Astrocyte (in vitro differentiated cells and primary cell): ENCODE results near the gene HSD17B2. TPM values are rescaled to one million over a fixed set of nuclear protein-coding genes. Genes with fewer than 3 reads are reported as not detected.

Source experiments
- DNase-seq: peaks from one replicate; pipeline ENCODE4 v3.0.0-alpha.2; 2010; ENCODE audit warnings: low read depth
- FAIRE-seq: peaks from 2 replicates; lab custom pipeline; 2011; peaks lifted over from hg19 to GRCh38; lab: Jason Lieb, UNC
- H2AFZ ChIP-seq: 2 replicates; pipeline ENCODE4 v1.6.0; 2012; ENCODE audit warnings: low read depth, low read length, inconsistent platforms
- H3K27ac ChIP-seq: 2 replicates; pipeline ENCODE4 v1.5.1; 2011; ENCODE audit warnings: low read depth, low read length, inconsistent platforms
- H3K27me3 ChIP-seq: 2 replicates; pipeline ENCODE4 v1.6.0; 2011; ENCODE audit warnings: low read length, inconsistent platforms; ENCODE audit not compliant: insufficient read depth
- H3K36me3 ChIP-seq: 2 replicates; pipeline ENCODE4 v1.5.1; 2011; ENCODE audit warnings: low read length, inconsistent platforms; ENCODE audit not compliant: insufficient read depth
- H3K4me1 ChIP-seq: 2 replicates; pipeline ENCODE4 v1.5.1; 2011; ENCODE audit warnings: low read length, inconsistent platforms; ENCODE audit not compliant: insufficient read depth
- H3K4me2 ChIP-seq: 2 replicates; pipeline ENCODE4 v1.6.0; 2012; ENCODE audit warnings: low read length, inconsistent platforms
- H3K4me3 ChIP-seq: 2 replicates; pipeline ENCODE4 v1.5.1; 2011; ENCODE audit warnings: low read depth, mild to moderate bottlenecking, low read length, inconsistent platforms; ENCODE audit not compliant: insufficient read depth
- H3K79me2 ChIP-seq: 2 replicates; pipeline ENCODE4 v1.6.0; 2012; ENCODE audit warnings: mild to moderate bottlenecking, low read length, inconsistent platforms; ENCODE audit not compliant: insufficient read depth
- H3K9ac ChIP-seq: 2 replicates; pipeline ENCODE4 v1.6.0; 2012; ENCODE audit warnings: mild to moderate bottlenecking, low read length, inconsistent platforms
- H3K9me3 ChIP-seq: 2 replicates; pipeline ENCODE4 v1.5.1; 2012; ENCODE audit warnings: low read depth, mild to moderate bottlenecking, low read length, inconsistent platforms; ENCODE audit not compliant: insufficient read depth
- H4K20me1 ChIP-seq: 2 replicates; pipeline ENCODE4 v1.6.0; 2012; ENCODE audit warnings: low read length, inconsistent platforms; ENCODE audit not compliant: insufficient read depth
- H3K27ac Mint-ChIP-seq: one replicate; pipeline ENCODE4 v1.8.0; 2021; ENCODE audit warnings: mild to moderate bottlenecking, mixed read lengths; ENCODE audit not compliant: unreplicated experiment
- H3K27me3 Mint-ChIP-seq: one replicate; pipeline ENCODE4 v1.8.0; 2021; ENCODE audit warnings: low read depth, mixed read lengths; ENCODE audit not compliant: unreplicated experiment
- H3K36me3 Mint-ChIP-seq: one replicate; pipeline ENCODE4 v1.8.0; 2021; ENCODE audit warnings: low read depth, mixed read lengths; ENCODE audit not compliant: unreplicated experiment
- H3K4me1 Mint-ChIP-seq: one replicate; pipeline ENCODE4 v1.8.0; 2021; ENCODE audit warnings: low read depth, mixed read lengths; ENCODE audit not compliant: unreplicated experiment
- H3K4me3 Mint-ChIP-seq: one replicate; pipeline ENCODE4 v1.8.0; 2021; ENCODE audit warnings: mild to moderate bottlenecking, moderate library complexity, mixed read lengths; ENCODE audit not compliant: unreplicated experiment
- H3K9me3 Mint-ChIP-seq: one replicate; pipeline ENCODE4 v1.8.0; 2021; ENCODE audit warnings: mild to moderate bottlenecking, mixed read lengths; ENCODE audit not compliant: unreplicated experiment
- EZH2 ChIP-seq: IDR thresholded peaks from 2 replicates; pipeline ENCODE4 v1.6.1; 2012; ENCODE audit warnings: mild to moderate bottlenecking, low read length, inconsistent platforms; ENCODE audit not compliant: insufficient read depth
- total RNA-seq: library from RNA; stranded (reverse); gene quantifications from 2 replicates; pipeline ENCODE4 v1.2.1, GENCODE V29; 2021
- TF ChIP-seq, protein P1 (sequence below): IDR thresholded peaks from 2 replicates; pipeline ENCODE4 v1.5.1; 2011; ENCODE audit warnings: low read depth, mild to moderate bottlenecking, inconsistent platforms, low read length, moderate library complexity; ENCODE audit not compliant: insufficient read depth

The HSD17B2 gene
- total RNA-seq, 1 donor from 2014 or later: 0.20 TPM

DNA sequence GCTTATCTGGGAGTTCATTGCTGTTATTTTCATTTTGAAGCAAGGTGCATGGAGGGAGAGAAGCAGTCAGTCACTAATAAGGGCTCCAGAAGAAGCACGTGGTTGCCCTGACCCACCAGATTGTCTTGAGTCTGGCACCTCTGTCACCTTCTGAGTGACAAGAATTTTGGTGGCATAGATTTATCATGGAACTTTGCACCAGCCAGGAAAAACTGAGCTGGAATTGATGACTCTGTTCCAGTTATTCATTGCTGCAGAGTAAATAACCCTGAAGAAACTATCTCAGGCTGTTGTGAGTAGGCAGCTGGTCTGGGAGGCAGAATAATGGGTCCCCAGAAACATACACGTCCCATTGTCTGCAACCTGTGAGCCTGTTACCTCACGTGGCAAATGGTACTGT is 44.8 kb downstream of the HSD17B2 start:
- Mint-ChIP-seq H3K36me3 (no peaks in the 10 kb centered on the region), H3K9me3 (peaks cover 16% of the 10 kb centered on the region), H3K27ac (no peak overlapping the region), H3K4me3 (no peak overlapping the region), H3K27me3 (peaks cover 37% of the 10 kb centered on the region), H3K4me1 (peaks cover 4% of the 10 kb centered on the region)
- H3K4me2 ChIP-seq: no peak overlapping the region
- H2AFZ ChIP-seq: no peak overlapping the region
- H3K27ac ChIP-seq: no peak overlapping the region
- no peaks in the 10 kb centered on the region for H3K27me3 ChIP-seq
- no peaks in the 10 kb centered on the region for H3K79me2 ChIP-seq
- no peaks in the 10 kb centered on the region for H3K4me1 ChIP-seq
- peaks cover 2% of the 10 kb centered on the region for H3K9me3 ChIP-seq
- no peak overlapping the region for H3K4me3 ChIP-seq
- no peaks in the 10 kb centered on the region for H4K20me1 ChIP-seq
- DNase-seq: no peak
- H3K9ac ChIP-seq: no peak overlapping the region
- H3K36me3 ChIP-seq: no peaks in the 10 kb centered on the region
- no peak for FAIRE-seq
- no peak for TF ChIP-seq EZH2
- TF ChIP-seq, protein P1, sequence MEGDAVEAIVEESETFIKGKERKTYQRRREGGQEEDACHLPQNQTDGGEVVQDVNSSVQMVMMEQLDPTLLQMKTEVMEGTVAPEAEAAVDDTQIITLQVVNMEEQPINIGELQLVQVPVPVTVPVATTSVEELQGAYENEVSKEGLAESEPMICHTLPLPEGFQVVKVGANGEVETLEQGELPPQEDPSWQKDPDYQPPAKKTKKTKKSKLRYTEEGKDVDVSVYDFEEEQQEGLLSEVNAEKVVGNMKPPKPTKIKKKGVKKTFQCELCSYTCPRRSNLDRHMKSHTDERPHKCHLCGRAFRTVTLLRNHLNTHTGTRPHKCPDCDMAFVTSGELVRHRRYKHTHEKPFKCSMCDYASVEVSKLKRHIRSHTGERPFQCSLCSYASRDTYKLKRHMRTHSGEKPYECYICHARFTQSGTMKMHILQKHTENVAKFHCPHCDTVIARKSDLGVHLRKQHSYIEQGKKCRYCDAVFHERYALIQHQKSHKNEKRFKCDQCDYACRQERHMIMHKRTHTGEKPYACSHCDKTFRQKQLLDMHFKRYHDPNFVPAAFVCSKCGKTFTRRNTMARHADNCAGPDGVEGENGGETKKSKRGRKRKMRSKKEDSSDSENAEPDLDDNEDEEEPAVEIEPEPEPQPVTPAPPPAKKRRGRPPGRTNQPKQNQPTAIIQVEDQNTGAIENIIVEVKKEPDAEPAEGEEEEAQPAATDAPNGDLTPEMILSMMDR: no peak

DNA sequence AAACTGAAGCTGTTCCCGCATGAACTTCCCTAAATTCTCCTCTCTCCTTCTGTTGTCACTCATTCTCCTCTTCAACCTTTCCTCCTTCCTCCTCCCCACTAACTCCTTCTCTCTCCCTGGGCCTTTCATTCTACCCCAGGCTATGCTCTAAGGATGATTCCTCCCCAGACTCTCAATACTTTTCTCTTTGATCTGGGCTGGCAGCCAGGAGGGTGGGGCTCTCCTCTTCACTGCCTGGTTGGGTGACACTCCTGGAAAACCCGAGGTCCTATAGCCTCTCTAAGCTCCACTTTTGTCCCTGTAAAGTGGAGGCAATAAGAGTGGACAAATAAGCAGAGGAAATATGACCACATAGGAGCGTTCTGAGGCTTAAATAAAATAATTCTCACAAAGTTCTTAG is 46.2 kb downstream of the HSD17B2 start:
- H3K9me3 ChIP-seq: peaks cover 2% of the 10 kb centered on the region
- DNase-seq: no peak
- peaks cover 4% of the 10 kb centered on the region for H3K4me1 Mint-ChIP-seq
- no peaks in the 10 kb centered on the region for H4K20me1 ChIP-seq
- no peak overlapping the region for H3K27ac Mint-ChIP-seq
- H3K9ac ChIP-seq: no peak overlapping the region
- H3K4me3 Mint-ChIP-seq: no peak overlapping the region
- TF ChIP-seq, protein P1: no peak
- no peak for TF ChIP-seq EZH2
- no peak overlapping the region for H3K4me2 ChIP-seq
- no peak overlapping the region for H3K4me3 ChIP-seq
- H3K36me3 Mint-ChIP-seq: no peaks in the 10 kb centered on the region
- no peaks in the 10 kb centered on the region for H3K4me1 ChIP-seq
- no peaks in the 10 kb centered on the region for H3K36me3 ChIP-seq
- H3K79me2 ChIP-seq: no peaks in the 10 kb centered on the region
- H3K27me3 ChIP-seq: no peaks in the 10 kb centered on the region
- H3K27me3 Mint-ChIP-seq: peaks cover 49% of the 10 kb centered on the region
- H2AFZ ChIP-seq: no peak overlapping the region
- FAIRE-seq: no peak
- H3K27ac ChIP-seq: no peak overlapping the region
- peaks cover 16% of the 10 kb centered on the region for H3K9me3 Mint-ChIP-seq

DNA sequence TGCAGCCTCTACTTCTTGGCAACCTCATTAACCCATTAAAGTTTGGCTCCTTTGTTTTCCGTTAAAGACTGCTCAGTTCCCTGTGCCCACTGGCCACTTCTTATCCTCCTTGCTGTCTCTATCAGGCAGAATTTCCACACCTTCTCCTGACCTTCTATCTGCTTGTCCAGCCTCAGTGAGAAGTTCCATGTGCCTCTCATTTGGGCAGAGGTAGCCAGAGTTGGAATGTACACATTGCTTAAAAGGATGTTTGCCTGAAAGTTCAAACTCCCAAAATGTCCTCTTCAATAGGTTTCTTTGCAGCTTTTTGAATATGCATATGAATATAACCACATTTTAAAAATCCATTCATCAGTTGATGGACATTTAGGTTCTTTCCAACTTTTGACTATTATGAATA is 47.0 kb downstream of the HSD17B2 start:
- Histone ChIP-seq H3K9me3 (peaks cover 2% of the 10 kb centered on the region), H3K27ac (no peak overlapping the region), H3K4me3 (no peak overlapping the region), H3K4me2 (no peak overlapping the region), H4K20me1 (no peaks in the 10 kb centered on the region), H3K4me1 (no peaks in the 10 kb centered on the region), H3K79me2 (no peaks in the 10 kb centered on the region), H3K27me3 (no peaks in the 10 kb centered on the region), H3K9ac (no peak overlapping the region), H2AFZ (no peak overlapping the region), H3K36me3 (no peaks in the 10 kb centered on the region)
- DNase-seq (no peak), FAIRE-seq (no peak)
- no peak overlapping the region for H3K27ac Mint-ChIP-seq
- no peak overlapping the region for H3K4me3 Mint-ChIP-seq
- TF ChIP-seq, protein P1: no peak
- no peak for TF ChIP-seq EZH2
- peaks cover 14% of the 10 kb centered on the region for H3K9me3 Mint-ChIP-seq
- no peaks in the 10 kb centered on the region for H3K36me3 Mint-ChIP-seq
- H3K27me3 Mint-ChIP-seq: peaks cover 53% of the 10 kb centered on the region
- peaks cover 4% of the 10 kb centered on the region for H3K4me1 Mint-ChIP-seq
